ENCODE measurements around the gene ABCG1. TPM values are rescaled to one million over a fixed set of nuclear protein-coding genes. Genes with fewer than 3 reads are reported as not detected.

ABCG1 gene
- polyA plus RNA-seq, 10 donors = 5.1 to 10.0 (median 7.8) TPM

- DNase-seq = no peak
Observed at GRCh38 chr21:42213082-42213774, 5.7 kb upstream of the ABCG1 start.

DNA sequence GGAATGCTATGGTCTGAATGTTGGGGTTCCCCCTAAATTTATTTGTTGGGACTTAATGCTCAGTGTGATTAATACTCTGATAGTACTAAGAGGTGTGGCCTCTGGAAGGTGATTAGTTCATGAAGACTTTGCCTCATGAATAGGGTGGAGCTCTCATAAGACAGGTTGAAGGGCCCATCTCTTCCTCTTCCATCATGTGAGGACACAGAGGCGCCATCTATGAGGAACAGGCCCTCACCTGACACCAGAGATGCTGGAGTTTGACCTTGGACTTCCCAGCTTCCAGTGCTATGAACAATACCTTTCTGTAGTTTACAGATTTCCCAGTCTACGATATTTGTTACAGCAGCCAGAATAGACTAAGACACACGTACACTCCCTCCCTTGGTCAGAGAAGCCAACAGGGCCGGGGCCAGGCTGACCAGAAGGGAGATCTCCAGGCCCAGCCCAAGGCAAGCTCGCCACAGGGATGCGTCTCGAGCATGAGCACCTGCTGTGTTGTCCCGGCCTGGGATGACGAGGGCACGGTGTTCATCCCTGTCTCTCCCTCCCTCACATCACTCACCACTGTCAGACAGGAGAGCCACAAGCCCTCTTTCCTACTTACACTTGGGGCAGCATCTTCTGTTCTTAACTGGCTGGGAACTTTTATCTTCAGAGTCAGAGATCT lies 4.7 kb upstream of the ABCG1 start:
- no peak for DNase-seq

DNA sequence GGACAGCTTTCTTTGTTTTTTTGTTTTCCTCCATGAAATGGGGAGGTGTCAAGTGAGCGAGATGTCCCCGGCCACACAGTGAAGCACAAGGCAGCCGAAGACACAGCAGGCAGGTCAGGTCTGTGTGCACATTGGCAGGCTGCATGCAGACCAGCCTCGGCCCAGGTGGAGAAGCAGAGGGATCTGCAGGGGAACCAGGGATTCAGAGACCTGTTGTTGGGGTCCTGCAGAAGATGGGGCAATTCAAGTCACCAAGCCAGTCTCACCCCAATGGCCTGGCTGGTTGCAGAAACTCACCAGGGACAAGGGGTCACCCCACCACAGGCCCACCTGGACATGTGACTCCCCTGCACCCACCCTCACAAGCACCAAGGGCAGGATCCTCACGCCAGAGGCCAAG lies 4.0 kb upstream of the ABCG1 start:
- DNase-seq = no peak

- DNase-seq = no peak
Observed at GRCh38 chr21:42215942-42216725, 2.8 kb upstream of the ABCG1 start.

DNA sequence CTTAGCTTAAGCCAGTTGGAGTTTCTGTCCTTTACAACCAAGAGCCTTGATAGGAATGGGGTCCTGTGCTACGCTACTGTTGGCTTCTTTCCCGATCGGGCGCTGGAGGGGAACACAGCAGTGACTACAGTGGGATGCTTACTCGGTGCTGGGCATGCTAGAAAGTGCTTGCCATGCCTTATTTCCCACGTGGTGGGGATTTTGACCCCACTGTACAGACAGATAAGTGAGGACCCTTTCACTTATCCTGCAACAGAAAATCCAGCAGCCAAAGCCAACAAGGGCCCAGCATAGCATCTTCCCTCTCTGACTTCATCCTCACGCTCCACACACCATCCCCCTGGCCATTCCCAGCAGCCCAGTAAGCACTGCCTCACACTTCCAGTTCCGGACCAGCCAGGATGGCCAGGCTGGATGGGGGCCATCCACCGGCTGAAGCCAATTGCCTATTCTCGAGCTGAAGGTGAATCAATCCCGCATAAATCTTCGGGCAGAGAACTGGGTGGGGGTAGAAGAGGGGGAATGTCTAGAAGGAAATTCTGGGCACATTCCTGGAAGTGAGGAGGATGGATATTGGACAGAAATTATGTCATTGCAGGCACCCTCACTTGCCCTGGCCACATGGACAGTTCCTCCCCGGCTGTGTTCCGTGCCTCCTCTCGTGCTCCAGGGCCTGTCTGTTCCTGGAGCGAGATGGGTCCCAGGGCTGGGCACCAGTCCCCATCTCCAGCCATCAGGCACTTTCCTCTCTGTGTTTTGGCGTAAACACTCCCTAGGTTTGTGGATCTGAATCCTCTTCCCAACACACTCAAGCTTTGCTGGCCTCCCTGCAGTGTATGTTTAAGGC lies 2.0 kb upstream of the ABCG1 start:
- no peak for DNase-seq

DNA sequence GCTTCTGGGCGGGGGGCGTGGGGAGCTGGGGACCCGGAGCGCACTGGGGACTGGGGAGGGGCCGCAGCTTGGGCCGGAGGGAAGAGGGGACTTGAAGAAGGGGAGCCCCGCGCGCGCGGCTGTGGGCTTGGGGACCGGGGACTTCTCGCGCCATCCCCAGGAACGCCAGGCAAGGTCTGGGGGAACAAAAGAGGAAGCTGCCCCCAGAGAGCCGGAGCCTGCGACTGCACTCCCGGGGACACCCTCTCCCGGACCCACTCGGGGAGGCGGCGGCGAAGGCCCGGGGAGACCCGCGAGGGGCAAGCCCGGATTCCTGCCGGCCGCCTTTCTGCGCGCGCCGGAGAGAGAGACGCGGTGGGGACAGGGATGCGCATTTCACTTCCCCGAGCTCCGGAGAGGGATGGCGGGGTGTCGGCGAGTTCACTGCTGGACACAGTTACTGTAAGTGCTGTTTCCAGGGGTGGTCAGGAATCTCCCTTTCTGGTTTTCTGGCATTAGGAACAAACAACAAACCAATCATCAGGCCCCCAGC lies 732 bp downstream of the ABCG1 start:
- peak in 1 of 3 donors; percentile 60 for DNase-seq

GRCh38 chr21:42220138-42220701 lies 1.3 kb downstream of the ABCG1 start:
- DNase-seq = peak; percentile 61 to 84 (median 70)

DNA sequence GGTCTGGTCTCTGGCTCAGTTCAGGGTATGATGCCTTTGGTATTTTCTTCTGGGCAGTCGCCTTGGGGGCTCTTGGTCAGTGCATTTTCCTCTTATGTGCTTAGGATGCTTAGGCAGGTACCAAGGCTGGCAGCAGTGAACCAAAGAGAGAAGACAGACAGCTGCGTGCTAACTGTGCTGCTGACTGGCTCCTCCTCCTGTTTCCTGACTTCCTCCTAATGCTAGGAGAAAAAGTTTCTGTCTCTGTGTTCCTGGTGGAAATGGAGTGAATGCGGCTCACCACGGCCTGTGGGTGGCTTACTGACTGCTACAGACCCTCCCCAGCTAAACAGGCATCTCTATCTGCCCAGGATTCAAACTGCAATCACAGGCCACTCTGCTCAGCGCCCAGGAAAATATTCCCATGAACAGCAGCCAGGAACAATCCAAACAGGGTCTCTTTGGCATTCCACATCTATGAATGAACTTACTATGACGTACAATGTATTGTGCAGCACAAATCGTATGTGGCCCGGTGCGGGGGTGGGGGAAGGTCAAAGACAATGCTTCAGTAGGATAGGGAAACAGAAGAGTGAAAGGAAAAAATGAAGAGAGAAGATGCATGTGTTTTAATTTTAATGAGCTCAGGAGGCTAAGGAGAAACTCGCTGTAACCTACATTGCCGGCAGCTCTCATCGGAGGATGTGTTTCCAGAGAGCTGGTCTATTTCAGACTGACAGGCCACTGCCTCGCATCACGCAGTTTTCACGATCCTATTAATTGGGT lies 2.8 kb downstream of the ABCG1 start:
- no peak for DNase-seq

DNA sequence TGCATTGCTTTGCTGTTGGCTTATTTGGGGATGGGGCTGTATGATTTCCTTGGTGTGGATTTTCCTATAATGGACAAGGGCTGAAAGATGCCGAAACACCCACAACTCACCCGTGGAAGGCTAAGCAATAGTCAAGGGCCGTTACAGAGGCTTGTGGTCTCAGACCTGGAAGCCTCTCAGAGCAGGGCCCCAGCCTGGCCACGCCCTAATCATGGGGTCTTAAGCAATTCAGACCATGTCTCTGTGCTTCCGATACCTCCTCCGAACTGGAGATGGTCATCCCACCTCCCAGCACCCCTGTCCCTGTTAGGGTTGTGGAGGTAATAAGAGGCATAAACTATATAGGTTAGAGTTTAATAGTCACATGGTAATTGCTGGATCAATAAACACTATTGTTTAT lies 3.4 kb downstream of the ABCG1 start:
- DNase-seq = no peak

GRCh38 chr21:42222821-42223390 lies 4.0 kb downstream of the ABCG1 start:
- DNase-seq = no peak

- no peak for DNase-seq
Observed at GRCh38 chr21:42223826-42224575, 5.1 kb downstream of the ABCG1 start.

DNA sequence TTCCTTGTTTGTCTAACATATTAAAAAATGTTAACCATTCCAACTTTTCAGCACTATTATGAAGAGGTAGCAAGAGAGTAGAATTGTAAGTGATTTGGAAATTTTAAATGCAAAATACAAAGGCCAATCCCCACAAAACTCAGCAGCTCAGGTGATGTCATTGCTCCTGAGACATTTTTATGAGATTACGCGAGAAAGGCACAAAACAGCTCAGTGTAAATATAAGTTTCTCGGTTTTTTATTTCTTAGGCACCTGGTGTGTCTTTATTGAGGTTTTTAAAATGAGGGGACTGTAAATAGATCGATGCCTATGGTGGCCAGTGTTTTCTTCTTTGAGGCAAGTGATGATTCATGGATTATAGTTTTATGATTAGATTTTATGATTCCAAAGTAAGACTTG lies 6.1 kb downstream of the ABCG1 start:
- no peak for DNase-seq

DNA sequence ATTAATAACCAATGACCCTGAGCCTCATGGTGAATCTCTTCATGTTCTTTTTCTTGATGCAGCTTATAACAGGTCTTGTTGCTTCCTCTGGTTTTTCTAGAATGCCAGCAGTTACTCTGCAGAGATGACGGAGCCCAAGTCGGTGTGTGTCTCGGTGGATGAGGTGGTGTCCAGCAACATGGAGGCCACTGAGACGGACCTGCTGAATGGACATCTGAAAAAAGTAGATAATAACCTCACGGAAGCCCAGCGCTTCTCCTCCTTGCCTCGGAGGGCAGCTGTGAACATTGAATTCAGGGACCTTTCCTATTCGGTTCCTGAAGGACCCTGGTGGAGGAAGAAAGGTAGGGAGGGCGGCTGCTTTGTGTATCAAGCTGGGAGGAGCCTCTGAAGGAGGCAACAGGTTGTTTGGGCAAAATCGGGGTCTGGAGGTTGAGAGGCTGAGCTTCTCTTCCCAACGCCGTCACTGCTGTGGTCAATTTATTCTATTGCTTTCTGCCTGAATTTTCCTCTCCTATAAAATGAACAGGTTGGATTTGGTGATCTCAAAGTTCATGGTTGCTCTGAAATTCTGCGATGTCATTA lies 6.7 kb downstream of the ABCG1 start:
- no peak for DNase-seq

DNA sequence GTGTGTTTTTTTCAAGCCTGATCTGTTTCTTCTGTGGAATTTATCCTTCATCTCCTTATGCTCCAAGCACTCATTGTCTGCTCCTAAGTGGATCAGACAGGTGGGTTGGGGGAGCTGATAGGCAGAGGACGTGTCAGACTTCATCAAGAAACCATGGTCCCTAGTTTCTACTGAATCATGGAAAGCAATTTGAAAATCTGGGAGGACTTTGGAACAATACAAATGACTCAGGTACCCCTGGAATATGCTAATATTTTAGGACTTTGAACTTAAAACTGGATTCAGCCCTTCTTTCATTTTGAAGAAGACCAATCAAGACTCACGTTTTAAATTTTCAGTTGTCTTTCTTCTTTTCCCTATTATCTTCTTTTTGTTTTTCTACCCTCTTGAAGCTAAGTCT lies 7.7 kb downstream of the ABCG1 start:
- no peak for DNase-seq

- DNase-seq = peak; percentile 57 to 78 (median 63)
Observed at GRCh38 chr21:42227909-42228708, 9.2 kb downstream of the ABCG1 start.

GRCh38 chr21:42228709-42229220 lies 9.8 kb downstream of the ABCG1 start:
- no peak for DNase-seq

DNA sequence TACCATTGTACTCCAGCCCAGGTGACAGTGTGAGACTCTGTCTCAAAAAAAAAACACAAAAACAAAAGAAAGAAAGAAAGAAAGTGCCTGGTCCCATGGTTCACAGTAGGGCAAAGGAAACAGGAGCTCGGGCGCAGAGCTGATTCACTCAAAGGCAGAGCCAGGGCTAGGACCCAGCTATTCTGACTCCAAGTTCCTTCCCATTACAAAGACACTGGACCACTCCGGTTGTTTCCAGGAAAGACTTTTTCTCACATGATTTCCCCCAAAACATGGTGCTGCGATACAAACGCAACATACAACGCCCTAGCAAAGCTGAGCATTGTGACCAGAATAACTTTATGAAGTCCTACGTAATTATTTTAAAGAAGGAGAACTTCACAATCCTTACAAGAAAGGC lies 10.7 kb downstream of the ABCG1 start:
- no peak for DNase-seq

DNA sequence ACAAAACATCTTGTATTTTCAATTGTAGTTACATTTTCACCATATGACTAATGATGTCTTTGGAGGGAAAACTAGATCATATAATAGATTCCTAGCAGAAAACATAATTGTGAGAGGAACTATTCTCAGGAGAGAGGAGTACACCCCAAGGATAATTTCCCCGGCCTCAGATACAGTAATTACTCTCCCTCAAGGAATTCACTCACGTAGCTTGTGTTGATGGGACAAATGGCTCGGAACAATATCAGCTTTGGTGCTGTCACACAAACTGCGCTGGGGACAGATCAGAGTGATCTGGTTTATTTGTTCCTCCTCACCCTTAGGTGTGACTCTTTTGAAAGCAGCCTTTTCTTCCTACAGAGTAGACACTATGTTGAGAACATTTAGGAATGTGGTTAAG lies 11.2 kb downstream of the ABCG1 start:
- no peak for DNase-seq

All from muscle of back (tissue), 11 donors.